Endothelial cell of umbilical vein (primary cell): ENCODE data around the gene B4GALNT1. TPM values are rescaled to one million over a fixed set of nuclear protein-coding genes. Genes with fewer than 3 reads are reported as not detected.

ENCODE experiments used
- BruUV-seq: library from RNA; stranded (reverse); fragments of 400-500 nt; replicated peaks from 2 replicates; lab custom pipeline; 2021; lab: Mats Ljungman, UMichigan
- CTCF ChIA-PET: fragments of 300-600, 350-600 bp; sonication (Branson Sonifier 250); formaldehyde crosslinking; loops from one replicate; lab custom pipeline; 2021; ENCODE audit warnings: antibody characterized with exemption, inconsistent platforms; lab: Charles Lee
- POLR2A ChIA-PET: fragments of 300-600, 350-600 bp; sonication (Branson Sonifier 250); formaldehyde crosslinking; loops from one replicate; lab custom pipeline; 2021; ENCODE audit warnings: antibody characterized with exemption, inconsistent platforms; lab: Charles Lee
- DNase-seq: peaks from one replicate; pipeline ENCODE4 v3.0.0-alpha.2; 2011; ENCODE audit warnings: low read depth, low spot score
- FAIRE-seq: peaks from 2 replicates; lab custom pipeline; 2011; peaks lifted over from hg19 to GRCh38; lab: Jason Lieb, UNC
- H2AFZ ChIP-seq: 2 replicates; pipeline ENCODE4 v1.6.0; 2012; ENCODE audit warnings: low read depth, low read length, control low read depth, inconsistent platforms
- H3K27ac ChIP-seq: 2 replicates; pipeline ENCODE4 v1.5.1; 2011; ENCODE audit warnings: low read depth, mild to moderate bottlenecking, control low read depth, low read length, moderate library complexity; ENCODE audit not compliant: insufficient read depth
- H3K27me3 ChIP-seq, 2 experiments: 2 replicates each; pipeline versions ENCODE4 v1.6.0 to v1.6.1; 2011; ENCODE audit warnings: low read length in 2 of 2, mixed read lengths in 1 of 2; ENCODE audit not compliant: control insufficient read depth in 2 of 2, insufficient read depth in 2 of 2
- H3K36me3 ChIP-seq, 2 experiments: 2 replicates in 1 of 2; 3 replicates in 1 of 2; pipeline ENCODE4 v1.5.1; 2011; ENCODE audit warnings: low read length in 2 of 2, mild to moderate bottlenecking in 1 of 2, moderate library complexity in 1 of 2; ENCODE audit not compliant: control insufficient read depth in 2 of 2, insufficient read depth in 2 of 2; ENCODE audit errors: extremely low read depth in 1 of 2
- H3K4me1 ChIP-seq: 3 replicates; pipeline ENCODE4 v1.5.1; 2011; ENCODE audit warnings: mild to moderate bottlenecking, low read length; ENCODE audit not compliant: control insufficient read depth, insufficient read depth; ENCODE audit errors: extremely low read depth
- H3K4me2 ChIP-seq: 2 replicates; pipeline ENCODE4 v1.6.1; 2011; ENCODE audit warnings: low read length, control low read depth, mixed read lengths; ENCODE audit not compliant: insufficient read depth
- H3K4me3 ChIP-seq, 3 experiments: fragments of 200-600 bp in 1 of 3; sonication (generic), shearing (Covaris generic) in 1 of 3; replicated peaks in 1 of 3; 2 replicates each; pipeline ENCODE4 v1.5.1; 2011 to 2016; ENCODE audit warnings: control low read depth in 3 of 3, low read length in 3 of 3, mild to moderate bottlenecking in 2 of 3, inconsistent platforms in 1 of 3, low read depth in 1 of 3, moderate library complexity in 1 of 3; ENCODE audit not compliant: insufficient read depth in 1 of 3
- H3K79me2 ChIP-seq: 2 replicates; pipeline ENCODE4 v1.6.0; 2012; ENCODE audit warnings: low read length, inconsistent platforms; ENCODE audit not compliant: control insufficient read depth, insufficient read depth
- H3K9ac ChIP-seq: replicated peaks from 2 replicates; pipeline ENCODE3; 2011; ENCODE audit warnings: low read length, control low read depth; ENCODE audit not compliant: insufficient read depth; ENCODE audit errors: extremely low read depth
- H3K9me1 ChIP-seq: replicated peaks from 3 replicates; pipeline ENCODE4 v1.6.0; 2011; ENCODE audit warnings: mild to moderate bottlenecking, low read length; ENCODE audit not compliant: control insufficient read depth, insufficient read depth; ENCODE audit errors: extremely low read depth
- H3K9me3 ChIP-seq: replicated peaks from 2 replicates; pipeline ENCODE4 v1.5.1; 2012; ENCODE audit warnings: low read length, inconsistent platforms; ENCODE audit not compliant: control insufficient read depth, insufficient read depth
- H4K20me1 ChIP-seq: replicated peaks from 2 replicates; pipeline ENCODE3; 2011; ENCODE audit warnings: mild to moderate bottlenecking, low read length; ENCODE audit not compliant: control insufficient read depth, insufficient read depth; ENCODE audit errors: extremely low read depth
- CTCF ChIP-seq, 2 donors: IDR thresholded peaks; 1 replicate in 1 of 2; 2 replicates in 1 of 2; pipeline ENCODE4 v1.5.1; 2011; ENCODE audit warnings: low read length in 2 of 2, mild to moderate bottlenecking in 2 of 2, moderate library complexity in 2 of 2, control low read depth in 1 of 2, inconsistent platforms in 1 of 2, low read depth in 1 of 2; ENCODE audit not compliant: insufficient read depth in 1 of 2; ENCODE audit errors: extremely low read depth in 1 of 2
- EZH2 ChIP-seq: IDR thresholded peaks from 2 replicates; pipeline ENCODE4 v1.6.1; 2012; ENCODE audit warnings: borderline replicate concordance, low read depth, mild to moderate bottlenecking, moderate library complexity, low read length, inconsistent platforms; ENCODE audit not compliant: severe bottlenecking
- FOS ChIP-seq: IDR thresholded peaks from 2 replicates; pipeline ENCODE4 v1.6.1; 2011; ENCODE audit warnings: mild to moderate bottlenecking, low read length, moderate library complexity, borderline replicate concordance; ENCODE audit not compliant: insufficient read depth
- GATA2 ChIP-seq: IDR thresholded peaks from 2 replicates; pipeline ENCODE4 v1.7.0; 2011; ENCODE audit warnings: low read depth, mild to moderate bottlenecking, moderate library complexity, mixed read lengths, low read length; ENCODE audit not compliant: insufficient read length, insufficient read depth
- JUN ChIP-seq: IDR thresholded peaks from 2 replicates; pipeline ENCODE4 v1.6.1; 2011; ENCODE audit warnings: borderline replicate concordance, low read depth; ENCODE audit not compliant: insufficient read length, insufficient read depth
- MAX ChIP-seq: IDR thresholded peaks from 2 replicates; pipeline ENCODE4 v1.6.1; 2011; ENCODE audit not compliant: insufficient read depth, insufficient read length
- MYC ChIP-seq: IDR thresholded peaks from one replicate; pipeline ENCODE4 v1.6.1; 2011; ENCODE audit warnings: mild to moderate bottlenecking, low read depth, low read length
- POLR2A ChIP-seq: IDR thresholded peaks from 2 replicates; pipeline ENCODE4 v1.6.1; 2012; ENCODE audit warnings: low read depth, mild to moderate bottlenecking, control low read depth, low read length
- POLR2AphosphoS5 ChIP-seq: IDR thresholded peaks from 2 replicates; pipeline ENCODE4 v1.6.1; 2012; ENCODE audit warnings: low read depth, mild to moderate bottlenecking, control low read depth, low read length, moderate library complexity; ENCODE audit not compliant: insufficient read depth
- dilution Hi-C: fragments of 300-500 bp; cut with MboI; formaldehyde crosslinking; loops from one replicate; pipeline ENCODE4 v1.15.0; 2019; ENCODE audit warnings: low sequenced_read_pairs; ENCODE audit not compliant: extremely low pct_ligation_motif_present
- intact Hi-C: fragments of 100-400 bp; cut with micrococcal nuclease; formaldehyde crosslinking; loops from one replicate; pipeline ENCODE4 v1.10.0; 2022
- polyA plus RNA-seq, 4 experiments: library from polyadenylated mRNA; depleted of rRNA in 3 of 4; stranded (reverse) in 3 of 4; unstranded in 1 of 4; fragments of >200 nt; gene quantifications; 2 replicates each; pipeline versions ENCODE4 v1.2.1 to v1.2.3, GENCODE V29; 2011 to 2012; ENCODE audit warnings: missing spikeins in 1 of 4
- total RNA-seq: library from RNA; stranded (reverse); gene quantifications from 2 replicates; pipeline ENCODE4 v1.2.3, GENCODE V29; 2021

The B4GALNT1 gene
- total and polyA plus RNA-seq, 2 donors (not counting 3 experiments of a cell fraction or from before 2014, with no cell fraction given), result 0.33 to 0.35 TPM

GRCh38 chr12:57603815-57604453, 29.1 kb downstream of the B4GALNT1 start:
- Histone ChIP-seq H3K4me1 (peaks cover 6% of the 10 kb centered on the region), H4K20me1 (no peaks in the 10 kb centered on the region), H3K27me3 (peaks cover 0 to 4% of the 10 kb centered on the region in 2 experiments), H2AFZ (peak overlapping the region; percentile 94), H3K79me2 (no peaks in the 10 kb centered on the region), H3K36me3 (peaks cover 0 to 1% of the 10 kb centered on the region in 2 experiments), H3K4me3 (peak overlapping the region; percentile 0 to 72 (median 22)), H3K9me1 (no peaks in the 10 kb centered on the region), H3K4me2 (peak overlapping the region; percentile 37), H3K9ac (peak overlapping the region; percentile 79), H3K27ac (no peak overlapping the region), H3K9me3 (no peaks in the 10 kb centered on the region)
- no peak for DNase-seq
- POLR2A ChIA-PET, result no interaction called here
- peak; percentile 21 for FAIRE-seq
- dilution Hi-C loops (no loop called here), intact Hi-C loops (loop anchor here (1.0 kb wide), 1 partner anchor 13 kb away; the partner anchor contains the start of gene PIP4K2C)
- no TSS peak for BruUV-seq
- CTCF ChIA-PET, result interaction anchor here (6.8 kb wide), 1 partner anchor 21 kb away, joined by 44 read pairs; no protein-coding TSS in a partner anchor
- no peak for TF ChIP-seq FOS
- TF ChIP-seq JUN, result no peak
- no peak for TF ChIP-seq CTCF (IDR thresholded peaks at IDR 0.05; ENCODE audit: extremely low read depth in 1 of 2, insufficient read depth in 1 of 2, low read depth in 1 of 2, low read length in 2 of 2)
- TF ChIP-seq POLR2AphosphoS5, result no peak
- no peak for TF ChIP-seq EZH2
- TF ChIP-seq POLR2A, result no peak
- TF ChIP-seq GATA2, result no peak
- TF ChIP-seq MAX, result no peak
- TF ChIP-seq MYC, result no peak
